Activated effector memory CD4-positive, alpha-beta T cell treated with Interleukin-2 at 50 U/mL for 16 hours (primary cell): ENCODE measurements around the gene CLDN5.
"Not testable (repeated sequence)": the region's sequence is repeated elsewhere in the genome, so short reads cannot be mapped to it uniquely, and the experiment has no call there.

Experiments
- DNase-seq: peaks from one replicate; pipeline ENCODE4 v3.0.0-alpha.2; 2020

Gene CLDN5, protein sequence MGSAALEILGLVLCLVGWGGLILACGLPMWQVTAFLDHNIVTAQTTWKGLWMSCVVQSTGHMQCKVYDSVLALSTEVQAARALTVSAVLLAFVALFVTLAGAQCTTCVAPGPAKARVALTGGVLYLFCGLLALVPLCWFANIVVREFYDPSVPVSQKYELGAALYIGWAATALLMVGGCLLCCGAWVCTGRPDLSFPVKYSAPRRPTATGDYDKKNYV

DNA sequence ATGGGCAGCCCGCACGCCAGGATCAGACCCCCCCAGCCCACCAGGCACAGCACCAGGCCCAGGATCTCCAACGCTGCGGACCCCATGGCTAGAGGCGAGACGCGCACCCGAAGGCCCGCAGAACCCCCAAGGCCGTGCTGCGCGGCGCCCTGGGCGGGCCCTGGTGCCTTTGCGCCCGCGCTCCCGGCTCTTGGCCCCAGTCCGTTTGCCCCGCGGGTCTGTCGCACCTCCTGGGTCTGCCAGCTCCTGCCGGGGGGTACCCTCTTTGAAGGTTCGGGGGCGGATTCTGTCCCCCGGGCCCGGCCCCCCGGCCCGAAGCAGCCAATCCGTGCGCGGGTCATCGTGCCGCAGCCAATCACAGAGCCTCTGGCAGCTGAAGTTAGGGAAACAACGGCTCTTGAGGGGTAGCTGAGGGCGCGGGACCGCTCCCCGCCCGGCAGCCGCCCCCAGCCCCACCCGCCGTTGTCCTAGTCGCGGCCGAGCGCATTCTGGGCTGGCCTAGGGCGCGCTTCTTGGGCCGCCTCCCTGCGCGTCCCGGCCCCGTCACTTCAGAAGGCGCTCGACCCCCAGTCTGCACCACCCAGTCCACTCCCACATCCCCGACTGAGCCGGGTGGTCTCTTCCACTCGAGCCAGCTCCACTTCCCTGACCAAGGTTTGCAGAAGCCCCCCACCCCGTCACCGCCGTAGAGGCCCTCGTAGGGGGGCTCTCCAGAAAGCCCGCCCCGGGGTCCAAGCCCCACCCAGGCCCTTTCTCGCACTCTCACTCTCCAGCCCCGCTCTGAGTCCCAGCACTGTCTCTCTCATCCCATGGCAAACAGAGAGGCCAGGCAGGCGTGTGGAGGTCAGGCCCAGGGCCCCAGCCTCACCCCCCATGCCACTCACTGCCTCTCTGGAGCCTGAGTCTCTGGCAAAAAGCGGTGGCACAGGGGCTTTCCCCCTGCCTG is at the start of gene CLDN5:
Gene CLDN5, minus strand, starts transcription at position 241 of the 946 bp plus-strand sequence. Its CDS starts 155 bp downstream, at position 86.
- DNase-seq = no peak

DNA sequence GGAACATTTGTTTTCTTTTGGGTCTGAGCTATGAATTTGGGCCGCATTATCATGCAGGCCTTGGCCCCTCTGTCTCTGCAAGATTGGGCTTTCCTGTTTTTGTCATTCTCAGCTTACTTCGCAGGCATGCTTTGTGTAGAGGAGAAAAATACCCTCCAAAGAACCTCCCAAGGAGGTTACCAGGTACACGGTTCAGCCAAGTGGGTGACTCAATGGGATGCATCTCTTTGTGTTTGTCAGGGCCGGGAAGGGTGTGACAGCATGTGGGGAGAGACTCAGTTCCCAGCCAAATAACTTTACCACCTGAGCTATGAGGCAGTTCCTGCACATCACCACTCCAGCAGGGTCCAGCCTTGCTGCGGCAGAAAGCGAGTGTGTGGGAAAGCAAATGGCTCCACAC is 47.8 kb upstream of the CLDN5 start:
- no peak for DNase-seq

DNA sequence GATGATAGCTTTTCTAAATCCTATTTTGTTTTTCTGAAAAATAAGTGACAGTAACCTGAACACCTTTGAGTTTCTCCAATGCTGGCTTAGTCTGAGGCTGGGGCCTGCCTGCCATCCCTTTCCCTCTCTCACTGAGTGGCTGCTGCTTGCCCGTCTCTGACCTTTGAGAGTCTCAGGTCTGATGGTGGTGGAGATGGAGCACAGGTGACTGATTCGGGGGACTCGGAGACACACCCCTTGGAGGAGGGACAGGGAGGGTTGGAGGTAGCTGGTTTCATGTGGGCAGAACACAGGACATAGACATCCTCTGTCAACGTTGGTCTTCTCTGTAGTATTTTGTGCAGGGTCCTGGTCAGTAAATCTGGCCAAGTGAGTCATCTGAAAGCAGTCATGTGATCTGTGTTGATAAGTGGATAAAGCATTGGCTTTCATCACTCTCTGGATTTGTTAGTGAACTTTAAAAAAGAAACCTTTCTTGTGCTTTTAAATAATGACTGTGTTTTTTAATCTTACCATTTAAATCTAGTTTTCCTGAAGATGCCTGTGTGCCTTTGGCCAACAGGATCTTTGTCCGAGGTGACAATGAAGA is 47.1 kb upstream of the CLDN5 start:
- DNase-seq = no peak

DNA sequence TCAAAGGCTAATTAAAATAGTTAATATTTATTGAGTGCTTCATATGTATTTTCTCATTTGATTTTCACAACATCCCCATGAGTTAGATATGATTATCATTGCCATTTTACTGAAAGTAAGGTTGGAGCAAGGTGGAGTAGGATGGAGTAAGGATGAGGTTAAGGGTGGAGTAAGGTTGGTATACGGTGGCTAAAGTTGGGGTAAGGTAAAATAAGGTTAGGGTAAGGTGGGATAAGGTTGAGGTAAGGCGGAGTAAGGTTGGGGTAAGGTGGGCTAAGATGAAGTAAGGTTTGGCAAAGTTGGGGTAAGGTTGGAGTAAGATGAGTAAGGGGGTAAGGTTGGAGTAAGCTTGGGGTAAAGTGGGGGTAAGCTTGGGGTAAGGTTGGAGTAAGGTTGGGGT is 45.8 kb upstream of the CLDN5 start:
- no peak for DNase-seq

DNA sequence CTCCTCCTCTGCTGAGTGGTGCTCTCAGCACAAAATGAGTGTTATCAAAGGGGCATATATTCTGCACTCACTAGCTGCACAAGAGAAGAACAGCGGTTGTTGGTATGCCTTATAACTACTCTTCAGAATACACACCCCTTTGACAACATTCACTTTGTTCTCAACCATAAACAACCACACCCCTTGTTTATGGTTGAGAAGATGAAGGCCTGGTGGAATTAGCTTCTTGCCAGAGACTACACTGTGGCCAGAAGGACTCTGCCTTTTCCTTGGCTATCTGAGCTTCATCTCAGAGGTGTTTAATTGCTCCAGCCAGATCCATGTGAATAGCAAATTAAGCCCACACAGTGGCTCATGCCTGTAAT is 45.0 kb upstream of the CLDN5 start:
- DNase-seq = no peak

DNA sequence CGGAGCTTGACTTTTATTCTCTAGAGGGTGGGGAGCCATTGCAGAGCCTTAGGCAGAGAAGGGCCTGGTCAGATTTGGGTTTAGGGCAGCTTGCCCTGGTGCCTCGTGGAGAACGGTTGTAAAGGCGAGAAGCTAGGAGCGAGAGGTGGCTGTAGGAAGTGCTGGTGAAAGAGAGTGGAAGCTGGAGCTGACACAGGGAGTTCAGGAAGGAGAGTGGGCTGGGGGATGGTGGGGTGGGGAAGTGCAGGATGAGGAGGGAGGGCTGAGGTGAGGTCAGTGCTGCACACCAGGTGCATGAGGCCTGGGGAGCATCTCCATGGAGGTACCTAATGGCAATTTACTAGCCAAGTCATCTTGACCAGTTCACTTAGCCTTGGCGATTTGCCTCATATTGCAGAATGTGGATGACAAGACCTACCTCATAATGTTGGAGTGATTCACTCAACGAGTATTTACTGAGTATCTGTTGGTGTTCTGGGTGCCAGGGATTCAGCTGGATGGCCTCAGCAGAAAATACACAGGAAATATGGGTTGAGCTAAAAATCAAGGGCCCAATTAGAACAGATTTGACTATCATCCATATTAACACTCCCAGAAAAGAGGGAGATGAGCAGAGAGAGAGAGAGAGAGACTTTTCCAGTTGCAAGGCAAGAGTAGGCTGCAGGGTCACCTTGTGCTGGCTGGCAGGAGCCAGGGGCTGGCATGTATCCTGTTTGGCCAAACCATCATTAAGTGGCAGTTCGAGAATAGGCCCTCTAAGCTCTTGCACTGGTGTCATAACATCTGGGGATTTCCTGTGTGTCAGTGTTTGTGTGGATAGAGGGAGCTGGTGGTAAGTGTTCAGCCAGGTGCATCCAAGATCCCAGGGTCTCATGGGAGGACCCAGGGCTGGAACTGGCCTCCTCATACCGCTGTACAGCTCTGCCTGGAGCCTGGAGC is 44.4 kb upstream of the CLDN5 start:
- DNase-seq = no peak

DNA sequence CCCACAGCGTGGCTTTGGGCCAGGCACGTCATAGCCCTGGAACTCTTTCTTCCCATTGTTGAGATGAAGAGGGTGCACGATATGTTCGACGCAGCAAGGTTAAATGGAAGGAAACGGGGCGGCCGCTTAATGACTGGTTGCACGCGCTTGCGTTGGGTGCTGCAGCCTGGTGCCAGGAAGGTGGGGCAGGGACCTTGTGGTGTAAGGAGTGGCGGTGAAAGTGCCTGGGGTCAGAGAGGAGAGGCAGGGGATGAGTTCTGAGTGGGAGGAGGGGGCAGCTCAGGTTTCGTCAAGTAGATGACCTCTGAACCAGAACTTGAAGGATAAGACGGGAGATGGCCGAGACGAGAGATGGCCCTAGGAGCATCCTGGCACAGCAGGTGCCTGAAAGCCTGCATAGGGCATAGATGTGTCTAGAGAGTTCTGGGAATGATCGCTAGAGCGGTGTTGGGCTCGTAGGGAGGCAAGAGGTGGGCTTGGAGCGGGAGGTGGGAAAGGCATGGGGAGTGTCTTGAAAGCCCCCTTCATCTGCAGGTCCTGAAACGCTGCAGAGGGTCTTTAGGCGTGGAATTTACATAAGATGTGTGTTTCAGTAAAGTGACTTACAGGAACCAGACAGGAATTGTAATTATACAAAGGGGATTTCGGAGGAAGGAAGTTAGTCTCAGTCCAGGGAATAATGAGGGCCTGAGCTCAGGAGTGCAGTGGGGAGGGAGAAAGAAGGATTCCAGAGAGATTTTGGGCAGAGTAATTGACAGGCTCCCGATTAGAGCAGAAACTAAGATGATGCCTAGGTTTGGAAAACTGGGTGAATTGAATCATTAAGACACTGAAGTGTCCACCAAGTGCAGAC is 43.2 kb upstream of the CLDN5 start:
- DNase-seq = no peak

DNA sequence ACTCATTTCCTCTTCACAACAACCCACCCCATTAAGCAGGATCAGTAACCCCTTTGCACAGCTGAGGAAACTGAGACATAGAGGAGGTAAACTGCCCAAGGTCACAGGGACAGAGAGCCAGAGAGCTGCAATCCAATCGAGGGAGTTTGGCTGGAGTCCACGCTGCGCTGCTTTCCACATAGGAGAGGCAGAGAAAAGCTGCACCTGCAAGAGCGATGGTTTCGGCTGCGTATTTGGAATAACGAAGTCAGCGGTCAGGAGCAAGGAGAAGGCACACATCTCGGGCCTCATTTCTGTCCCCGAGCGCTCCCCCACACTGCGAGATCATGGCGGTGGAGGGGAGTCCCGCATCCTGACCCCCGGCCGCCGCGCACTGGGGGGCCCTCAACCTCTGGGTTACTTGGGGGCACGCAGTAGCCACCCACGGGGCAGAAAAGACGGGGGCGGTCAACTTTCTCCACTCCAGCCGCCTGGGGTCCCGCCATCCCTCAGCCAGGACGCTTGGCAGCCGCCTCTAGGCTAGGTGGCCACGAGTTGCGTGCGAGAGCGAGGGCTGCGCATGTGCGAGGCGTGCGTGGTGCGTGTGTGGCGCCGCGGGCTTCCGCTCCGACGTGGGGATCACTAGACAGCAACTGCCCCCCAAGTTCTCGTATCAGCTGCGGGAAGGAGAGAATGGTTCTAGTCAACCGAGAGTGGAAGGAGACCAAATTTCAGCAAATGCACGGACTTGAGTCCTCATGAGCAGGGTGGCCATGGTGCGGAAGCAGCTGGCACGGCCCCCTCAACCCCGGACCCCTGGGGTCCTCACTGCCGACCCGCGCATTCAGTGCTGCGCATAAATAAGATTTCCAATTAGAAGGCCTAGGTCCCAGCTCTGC is 42.3 kb upstream of the CLDN5 start:
- no peak for DNase-seq

DNA sequence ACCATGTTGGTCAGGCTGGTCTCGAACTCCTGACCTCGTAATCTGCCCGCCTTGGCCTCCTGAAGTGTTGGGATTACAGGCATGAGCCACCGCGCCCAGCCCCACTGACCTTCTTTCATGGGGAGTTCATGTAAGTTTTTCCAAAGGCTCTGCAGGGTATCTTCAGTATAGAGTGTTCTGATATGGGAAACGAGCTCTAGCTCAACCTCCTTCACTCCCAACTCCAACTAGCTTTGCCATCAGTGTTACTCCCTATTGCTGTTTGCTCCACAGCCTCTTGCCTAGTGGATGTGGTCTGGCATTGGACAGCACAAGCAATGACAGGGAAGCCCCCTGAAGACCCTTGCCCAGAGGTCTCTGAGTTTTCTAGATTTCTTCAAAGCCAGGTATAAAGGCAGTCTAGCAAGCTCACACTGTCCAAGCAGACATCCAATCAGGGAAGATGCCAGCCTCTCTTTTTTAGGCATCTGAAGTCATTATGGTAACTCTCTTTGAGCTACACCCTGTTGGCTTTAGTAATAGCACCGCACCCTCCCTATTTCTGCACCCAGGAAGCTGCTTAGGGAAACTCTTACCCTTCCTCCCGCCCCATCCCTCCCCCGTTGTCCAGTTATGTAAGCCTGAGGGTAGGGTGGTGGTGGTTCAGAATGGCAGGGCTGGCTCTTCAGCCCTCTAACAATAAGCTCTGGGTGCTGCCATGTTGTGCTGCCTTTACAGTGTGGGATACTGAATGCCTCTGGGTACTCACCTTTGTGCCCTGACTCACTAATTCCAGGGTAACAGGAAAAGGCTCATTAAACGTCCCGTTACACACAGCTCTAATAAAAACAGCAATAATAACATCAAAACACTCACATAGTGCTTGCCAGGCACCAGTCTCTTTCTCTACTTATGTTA is 41.4 kb upstream of the CLDN5 start:
- no peak for DNase-seq

DNA sequence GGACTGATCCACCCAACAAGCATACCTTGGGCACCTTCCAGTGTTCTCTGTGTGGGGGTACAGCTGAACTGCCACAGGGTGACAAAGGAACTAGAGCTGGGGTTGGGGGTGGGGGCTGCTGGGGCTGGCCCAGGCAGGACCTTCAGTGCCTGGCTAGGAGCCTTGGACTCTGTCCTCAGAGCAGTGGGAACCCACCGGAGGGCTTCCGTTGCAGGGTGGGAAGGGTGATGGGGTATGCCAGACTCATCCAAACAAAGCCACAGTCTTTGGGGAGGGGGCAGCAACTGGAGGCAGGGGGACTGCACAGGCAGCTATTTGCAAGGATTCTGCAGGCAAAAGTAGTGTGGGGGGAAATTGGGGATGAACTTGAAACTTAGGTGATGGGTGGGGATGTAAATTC is 35.7 kb upstream of the CLDN5 start:
- DNase-seq = no peak

DNA sequence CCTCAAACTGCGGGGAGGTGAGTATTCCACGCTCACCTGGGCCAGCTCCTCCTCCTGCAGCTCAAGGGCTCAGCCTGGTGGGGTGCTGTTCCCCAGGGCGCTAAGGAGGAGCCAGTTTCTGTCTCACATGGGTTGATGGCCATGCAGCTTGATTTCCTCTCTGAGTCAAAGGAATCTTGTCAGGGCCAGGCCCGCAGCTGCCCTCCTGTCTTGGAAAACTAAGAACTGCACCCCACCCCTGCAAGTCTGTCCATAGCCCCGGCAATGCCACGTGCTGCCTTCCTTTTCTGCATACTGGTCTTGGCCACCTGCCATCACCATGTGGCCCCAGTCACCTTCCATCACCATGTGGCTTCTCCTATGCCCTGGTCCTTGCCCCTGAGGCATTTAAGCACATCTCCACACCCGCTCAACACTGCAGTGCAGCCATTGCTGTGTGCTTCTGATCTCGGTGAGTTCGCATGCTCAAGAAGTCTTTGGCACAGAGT is 35.2 kb upstream of the CLDN5 start:
- DNase-seq = no peak

DNA sequence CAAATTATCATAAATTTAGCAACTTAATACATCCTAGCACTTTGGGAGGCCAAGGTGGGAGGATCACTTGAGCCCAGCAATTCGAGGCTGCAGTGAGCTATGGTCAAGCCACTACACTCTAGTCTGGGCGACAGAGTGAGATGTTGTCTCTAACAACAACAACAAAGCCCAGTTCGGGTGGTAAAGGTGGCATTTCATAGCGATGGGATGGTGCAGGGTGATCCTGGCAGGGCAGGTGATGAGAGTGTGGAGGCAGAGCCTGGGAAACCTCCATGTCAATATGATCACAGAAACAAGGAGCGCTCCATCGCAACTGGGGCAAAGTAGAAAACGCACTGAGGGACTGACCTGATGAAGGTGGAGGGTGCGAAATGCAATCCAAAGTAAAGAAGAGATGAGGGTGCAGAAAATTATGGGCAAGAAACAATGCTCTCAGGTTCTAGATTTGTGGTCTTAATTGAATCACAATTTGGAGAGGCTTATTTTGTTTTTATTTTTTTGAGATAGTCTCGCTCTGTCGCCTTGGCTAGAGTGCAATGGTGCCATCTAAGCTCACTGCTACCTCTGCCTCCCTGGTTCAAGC is 32.8 kb upstream of the CLDN5 start:
- no peak for DNase-seq

DNA sequence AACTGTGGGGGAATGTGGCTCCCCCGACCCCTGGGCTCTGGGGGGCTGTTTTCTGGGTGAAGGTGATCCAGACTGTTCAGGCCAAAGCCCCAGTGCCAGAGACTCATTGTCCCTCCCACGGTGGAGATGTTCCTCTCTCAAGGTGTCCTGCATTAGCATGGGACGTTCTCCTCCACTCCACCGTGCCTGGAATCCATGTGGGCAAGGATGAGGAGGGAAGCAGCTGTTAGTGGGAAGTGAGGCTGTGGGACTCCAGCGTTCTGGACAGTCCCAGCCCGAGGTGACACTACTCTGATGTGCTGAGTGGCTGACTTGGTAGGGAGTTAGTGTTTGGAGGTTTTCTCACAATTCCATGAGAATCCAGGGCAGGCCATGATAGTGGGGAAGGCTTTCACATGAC is 31.4 kb upstream of the CLDN5 start:
- no peak for DNase-seq

DNA sequence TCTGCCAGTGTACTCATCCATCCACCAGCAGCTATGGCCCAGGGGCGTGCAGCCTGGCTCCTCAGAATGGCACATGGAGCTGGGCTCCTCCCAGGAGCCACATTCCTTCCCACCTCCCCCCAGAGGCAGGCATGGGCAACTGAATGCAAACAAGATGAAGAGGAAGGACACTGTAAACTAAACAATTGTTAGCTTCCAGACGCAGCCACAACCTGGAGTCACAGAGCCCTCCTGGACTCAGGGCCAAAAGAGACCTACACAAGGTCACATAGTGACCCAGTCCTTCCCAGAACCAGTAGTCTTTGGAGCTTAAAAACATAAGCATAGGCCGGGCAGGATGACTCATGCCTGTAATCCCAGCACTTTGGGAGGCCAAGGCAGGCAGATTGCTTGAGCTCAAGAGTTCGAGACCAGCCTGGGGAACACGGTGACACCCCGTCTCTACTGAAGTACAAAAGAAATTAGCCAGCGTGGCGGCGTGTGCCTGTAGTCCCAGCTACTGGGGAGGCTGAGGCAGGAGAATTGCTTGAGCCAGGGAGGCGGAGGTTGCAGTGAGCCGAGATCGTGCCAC is 30.7 kb upstream of the CLDN5 start:
- no peak for DNase-seq

DNA sequence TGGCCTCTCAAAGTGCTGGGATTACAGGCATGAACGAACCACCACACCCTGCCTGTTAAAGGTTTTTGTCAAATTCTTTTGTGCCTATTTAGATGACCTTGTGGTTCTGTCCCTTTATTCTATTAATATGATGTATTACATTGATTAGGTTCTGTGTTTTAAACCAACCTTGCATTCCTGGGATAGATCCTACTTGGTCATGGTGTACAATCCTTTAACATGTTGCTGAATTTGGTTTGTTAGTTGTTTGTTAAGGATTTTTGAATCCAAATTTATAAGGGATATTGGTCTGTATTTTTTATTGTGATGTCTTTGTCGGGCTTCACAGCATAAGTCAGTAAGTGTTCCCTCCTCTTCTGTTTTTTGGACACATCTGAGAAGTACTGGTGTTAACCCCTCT is 29.0 kb upstream of the CLDN5 start:
- DNase-seq = no peak

DNA sequence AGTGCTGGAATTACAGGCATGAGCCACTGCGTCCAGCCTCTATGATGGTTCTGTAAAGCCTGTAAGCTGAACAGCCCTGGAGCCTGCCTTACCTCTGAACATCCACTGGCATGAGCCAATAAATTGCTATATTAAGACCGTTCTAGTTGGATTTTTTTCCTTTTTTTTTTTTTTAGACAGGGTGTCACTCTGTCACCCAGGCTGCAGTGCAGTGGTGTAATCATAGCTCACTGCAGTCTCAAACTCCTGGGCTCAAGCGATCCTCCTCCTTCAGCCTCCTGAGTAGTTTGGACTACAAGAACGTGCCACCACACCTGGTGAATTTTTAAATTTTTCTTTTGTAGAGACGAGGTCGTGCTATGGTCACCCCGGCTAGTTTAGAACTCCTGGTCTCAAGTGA is 26.2 kb upstream of the CLDN5 start:
- DNase-seq = no peak

DNA sequence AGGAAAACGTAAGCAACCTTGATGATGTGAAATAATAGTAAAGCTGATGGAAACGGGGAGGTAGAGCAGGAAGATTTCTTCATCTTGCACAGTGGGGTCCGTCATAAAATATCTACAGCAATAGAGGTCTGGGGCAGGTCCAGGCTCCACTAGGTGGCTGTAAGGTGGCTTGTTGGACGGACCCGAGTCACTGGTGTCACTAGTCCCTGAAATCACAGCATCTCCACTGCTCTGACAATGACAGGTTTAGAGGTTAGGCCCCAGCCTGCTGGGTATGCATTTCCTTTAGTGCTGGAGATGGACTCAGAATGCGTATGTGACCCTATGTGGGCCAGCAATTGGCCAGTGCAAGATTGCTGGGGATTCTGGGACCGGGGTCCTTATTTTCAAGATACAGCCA is 25.2 kb upstream of the CLDN5 start:
- no peak for DNase-seq

DNA sequence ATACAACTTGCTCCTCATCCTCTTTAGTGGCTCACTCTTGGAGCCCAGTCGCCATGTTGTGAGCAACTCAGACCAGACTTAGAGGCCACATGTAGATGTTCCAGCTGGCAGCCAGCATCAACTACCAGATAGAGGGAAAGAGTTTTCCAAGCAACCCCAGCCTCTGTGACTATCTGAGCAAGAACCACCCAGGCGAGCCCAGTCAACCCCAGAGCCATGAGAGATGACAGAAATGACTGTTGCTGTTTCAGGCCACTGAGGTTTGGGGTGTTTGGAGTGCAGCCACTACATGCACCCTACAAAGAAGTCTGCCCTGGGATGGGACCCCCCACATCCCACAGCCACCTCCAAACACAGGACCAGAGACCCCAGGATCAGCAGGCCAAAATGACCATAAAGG is 24.8 kb upstream of the CLDN5 start:
- no peak for DNase-seq

DNA sequence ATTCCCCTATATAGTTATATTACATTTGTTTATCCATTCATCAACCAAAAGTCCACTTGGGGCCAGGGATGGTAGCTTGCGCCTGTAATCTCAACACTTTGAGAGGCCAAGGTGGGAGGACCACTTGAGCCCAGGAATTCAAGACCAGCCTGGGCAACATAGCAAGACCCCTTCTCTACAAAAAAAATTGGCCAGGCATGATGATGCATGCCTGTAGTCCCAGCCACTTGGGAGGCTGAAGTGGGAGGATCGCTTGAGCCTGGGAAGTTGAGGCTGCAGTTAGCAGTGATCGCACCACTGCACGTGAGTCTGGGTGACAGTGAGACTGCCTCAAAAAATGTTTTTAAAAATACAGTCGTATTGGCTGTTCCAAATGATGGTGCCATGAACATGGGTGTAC is 24.2 kb upstream of the CLDN5 start:
- not testable (repeated sequence) for DNase-seq
